Natural killer cell treated with Interleukin-12 subunit alpha and Interleukin-12 subunit beta and Interleukin-15 and Interleukin-18, amount 100 ng/mL, for 72 hours (primary cell): ENCODE measurements around the gene SPTB. TPM values are rescaled to one million over a fixed set of nuclear protein-coding genes. Genes with fewer than 3 reads are reported as not detected.

Experiments
- ATAC-seq, 2 donors: fragments of 150-1000 bp; cut with Tn5 transposase in 1 of 2; sonication (Bioruptor Pico), chemical (Tn5 transposase) in 1 of 2; 2 replicates each; pipeline ENCODE4 v1.10.0; 2021
- DNase-seq: peaks from one replicate; pipeline ENCODE4 v3.0.0; 2022; ENCODE audit warnings: low spot score
- H3K27ac Mint-ChIP-seq, 2 donors: 1 replicate in 1 of 2; 2 replicates in 1 of 2; pipeline ENCODE4 v1.8.0; 2022; ENCODE audit warnings: mixed read lengths in 2 of 2, mild to moderate bottlenecking in 1 of 2, moderate library complexity in 1 of 2
- H3K27me3 Mint-ChIP-seq, 2 donors: 1 replicate in 1 of 2; 2 replicates in 1 of 2; pipeline ENCODE4 v1.8.0; 2022; ENCODE audit warnings: mixed read lengths in 2 of 2
- H3K36me3 Mint-ChIP-seq: one replicate; pipeline ENCODE4 v1.8.0; 2022; ENCODE audit warnings: mixed read lengths
- H3K4me1 Mint-ChIP-seq, 2 donors: 1 replicate in 1 of 2; 2 replicates in 1 of 2; pipeline ENCODE4 v1.8.0; 2022; ENCODE audit warnings: low read depth in 2 of 2, mixed read lengths in 2 of 2, mild to moderate bottlenecking in 1 of 2
- H3K4me3 Mint-ChIP-seq: one replicate; pipeline ENCODE4 v1.8.0; 2022; ENCODE audit warnings: mixed read lengths
- H3K9me3 Mint-ChIP-seq: 2 replicates; pipeline ENCODE4 v1.8.0; 2022; ENCODE audit warnings: mixed read lengths
- total RNA-seq, 2 donors: library from RNA; stranded (reverse); gene quantifications; one replicate each; pipeline ENCODE4 v1.2.3, GENCODE V29; 2022

The SPTB gene
- total RNA-seq, 2 donors from 2014 or later = 0.07 to 0.14 TPM

GRCh38 chr14:64764641-64765520 lies 114.8 kb downstream of the SPTB start:
- peak; percentile 80 for DNase-seq
- Mint-ChIP-seq H3K27ac (no peak overlapping the region), H3K36me3 (no peaks in the 10 kb centered on the region), H3K27me3 (peaks cover 0 to 10% of the 10 kb centered on the region in 2 donors), H3K4me1 (peaks cover 33 to 41% of the 10 kb centered on the region in 2 donors), H3K4me3 (peak overlapping the region; percentile 50), H3K9me3 (no peaks in the 10 kb centered on the region)
- peak; percentile 69 to 81 for ATAC-seq

DNA sequence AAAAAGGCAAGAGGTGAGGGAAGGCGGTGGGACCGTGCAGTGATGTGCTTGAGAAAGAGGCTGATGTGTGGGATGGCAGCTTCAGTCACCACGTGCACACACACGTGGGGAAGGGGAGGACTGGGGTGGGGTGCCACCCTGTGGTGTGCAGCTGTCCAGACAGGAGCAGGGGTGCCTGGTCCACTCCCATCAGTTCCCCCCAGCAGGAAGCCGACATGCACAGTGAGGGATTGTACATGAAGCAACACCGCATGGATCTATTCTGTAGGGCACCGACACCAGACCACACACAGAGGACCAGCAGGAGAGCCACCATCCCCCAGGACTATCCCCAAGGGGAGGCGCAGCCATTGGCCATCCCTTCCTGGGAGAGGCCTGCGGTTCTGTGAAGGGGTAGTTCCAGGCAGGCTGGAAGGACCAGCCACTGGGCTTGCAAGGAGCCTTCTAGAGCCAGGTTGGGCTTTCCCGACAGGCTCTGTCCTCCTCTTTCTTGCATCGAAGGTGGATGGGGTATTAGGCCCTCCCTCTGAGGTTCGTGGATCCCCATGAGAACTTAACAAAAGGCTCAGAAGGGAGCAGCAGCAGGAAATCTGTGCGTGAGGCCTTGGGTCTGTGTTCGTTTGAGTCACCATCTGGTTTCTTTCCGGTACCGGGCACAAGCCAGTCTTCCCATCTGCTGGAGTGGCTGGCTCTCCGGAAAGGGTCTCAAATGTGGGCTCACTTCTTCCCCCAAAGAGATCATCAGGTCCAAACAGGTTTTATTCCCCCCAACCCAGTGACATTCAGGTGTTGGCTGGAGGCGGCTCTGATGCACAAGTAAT lies 115.7 kb downstream of the SPTB start:
- no peaks in the 10 kb centered on the region for H3K9me3 Mint-ChIP-seq
- peaks cover 41 to 48% of the 10 kb centered on the region in 2 donors for H3K4me1 Mint-ChIP-seq
- no peak for DNase-seq
- H3K27ac Mint-ChIP-seq = no peak overlapping the region
- peak overlapping the region; percentile 50 for H3K4me3 Mint-ChIP-seq
- H3K27me3 Mint-ChIP-seq = peaks cover 0 to 10% of the 10 kb centered on the region in 2 donors
- no peaks in the 10 kb centered on the region for H3K36me3 Mint-ChIP-seq
- ATAC-seq = no peak

GRCh38 chr14:64763085-64763782 lies 116.5 kb downstream of the SPTB start:
- Mint-ChIP-seq H3K36me3 (no peaks in the 10 kb centered on the region), H3K27ac (no peak overlapping the region), H3K27me3 (peaks cover 0 to 10% of the 10 kb centered on the region in 2 donors), H3K9me3 (no peaks in the 10 kb centered on the region), H3K4me1 (peaks cover 48 to 55% of the 10 kb centered on the region in 2 donors), H3K4me3 (no peak overlapping the region)
- no peak for ATAC-seq
- no peak for DNase-seq

GRCh38 chr14:64762044-64763034 lies 117.4 kb downstream of the SPTB start:
- Mint-ChIP-seq H3K4me1 (peaks cover 53 to 60% of the 10 kb centered on the region in 2 donors), H3K4me3 (no peak overlapping the region), H3K27me3 (peaks cover 0 to 10% of the 10 kb centered on the region in 2 donors), H3K27ac (no peak overlapping the region), H3K9me3 (no peaks in the 10 kb centered on the region), H3K36me3 (no peaks in the 10 kb centered on the region)
- no peak for ATAC-seq
- DNase-seq = no peak

- Mint-ChIP-seq H3K9me3 (no peaks in the 10 kb centered on the region), H3K36me3 (no peaks in the 10 kb centered on the region), H3K4me1 (peaks cover 61 to 68% of the 10 kb centered on the region in 2 donors), H3K27me3 (peaks cover 0 to 10% of the 10 kb centered on the region in 2 donors), H3K27ac (peak overlapping the region in 1 of 2 donors; percentile 57), H3K4me3 (peak overlapping the region; percentile 11)
- ATAC-seq = no peak
- no peak for DNase-seq
These were observed 118.2 kb downstream of the SPTB start for GRCh38 chr14:64761441-64762043.

GRCh38 chr14:64760916-64761315 lies 118.8 kb downstream of the SPTB start:
- Mint-ChIP-seq H3K4me1 (peaks cover 66 to 70% of the 10 kb centered on the region in 2 donors), H3K4me3 (peak overlapping the region; percentile 11), H3K36me3 (no peaks in the 10 kb centered on the region), H3K9me3 (no peaks in the 10 kb centered on the region), H3K27me3 (peaks cover 0 to 10% of the 10 kb centered on the region in 2 donors), H3K27ac (peak overlapping the region in 1 of 2 donors; percentile 19)
- ATAC-seq (no peak), DNase-seq (no peak)

GRCh38 chr14:64760146-64760755 lies 119.5 kb downstream of the SPTB start:
- no peak overlapping the region for H3K4me3 Mint-ChIP-seq
- H3K4me1 Mint-ChIP-seq = peaks cover 66 to 75% of the 10 kb centered on the region in 2 donors
- no peaks in the 10 kb centered on the region for H3K9me3 Mint-ChIP-seq
- H3K27me3 Mint-ChIP-seq = peaks cover 0 to 10% of the 10 kb centered on the region in 2 donors
- H3K27ac Mint-ChIP-seq = peak overlapping the region in 1 of 2 donors; percentile 19
- DNase-seq (no peak), ATAC-seq (no peak)
- H3K36me3 Mint-ChIP-seq = no peaks in the 10 kb centered on the region

GRCh38 chr14:64759555-64759938 lies 120.2 kb downstream of the SPTB start:
- DNase-seq = no peak
- Mint-ChIP-seq H3K9me3 (no peaks in the 10 kb centered on the region), H3K4me3 (no peak overlapping the region), H3K4me1 (peaks cover 73 to 77% of the 10 kb centered on the region in 2 donors), H3K36me3 (no peaks in the 10 kb centered on the region), H3K27ac (no peak overlapping the region), H3K27me3 (peaks cover 0 to 10% of the 10 kb centered on the region in 2 donors)
- ATAC-seq = no peak

DNA sequence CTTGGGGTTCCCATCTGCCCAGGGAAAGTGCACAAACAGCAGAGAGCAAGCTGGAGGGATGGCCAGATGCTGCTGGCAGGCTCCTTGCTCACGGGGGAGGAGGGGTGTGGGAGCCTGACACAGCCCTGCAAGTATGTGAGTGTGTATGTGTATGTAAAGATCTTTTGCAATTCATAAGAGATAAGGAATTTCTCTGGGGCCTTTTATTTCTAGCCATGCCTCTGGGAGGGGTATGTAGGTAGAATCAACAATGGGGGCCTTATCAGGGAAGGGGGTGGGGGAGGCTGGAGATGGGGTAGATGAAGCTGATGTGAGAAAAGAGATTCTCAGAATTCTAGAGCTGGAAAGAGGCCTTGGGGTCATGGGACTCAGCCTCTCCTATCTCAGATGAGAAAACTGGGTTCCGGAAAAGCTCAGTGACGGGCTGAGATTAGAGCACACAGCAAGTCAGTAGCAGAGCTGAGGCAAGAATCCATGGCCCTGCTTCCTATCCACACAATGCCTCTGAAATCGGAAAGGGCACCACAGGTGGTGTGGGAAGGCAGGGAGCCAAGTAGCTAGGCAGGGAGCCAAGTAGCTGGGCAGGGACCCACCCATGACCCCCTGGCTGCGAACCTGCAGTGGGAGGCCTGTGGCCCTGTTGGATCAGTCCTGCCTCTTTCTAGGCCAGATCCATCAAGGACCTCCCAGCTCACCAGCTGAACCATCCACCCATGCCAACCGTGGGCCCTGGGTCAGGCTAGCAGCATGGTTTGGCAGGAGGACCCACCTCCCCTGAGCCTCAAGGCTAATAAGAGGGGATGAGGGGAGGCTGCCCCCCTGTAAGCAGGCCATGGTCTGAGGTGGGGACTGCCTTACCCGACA lies 120.8 kb downstream of the SPTB start:
- no peak for ATAC-seq
- Mint-ChIP-seq H3K4me1 (peaks cover 73 to 74% of the 10 kb centered on the region in 2 donors), H3K27me3 (peaks cover 0 to 10% of the 10 kb centered on the region in 2 donors), H3K27ac (peak overlapping the region in 1 of 2 donors; percentile 39), H3K4me3 (peak overlapping the region; percentile 27), H3K36me3 (no peaks in the 10 kb centered on the region), H3K9me3 (no peaks in the 10 kb centered on the region)
- no peak for DNase-seq

DNA sequence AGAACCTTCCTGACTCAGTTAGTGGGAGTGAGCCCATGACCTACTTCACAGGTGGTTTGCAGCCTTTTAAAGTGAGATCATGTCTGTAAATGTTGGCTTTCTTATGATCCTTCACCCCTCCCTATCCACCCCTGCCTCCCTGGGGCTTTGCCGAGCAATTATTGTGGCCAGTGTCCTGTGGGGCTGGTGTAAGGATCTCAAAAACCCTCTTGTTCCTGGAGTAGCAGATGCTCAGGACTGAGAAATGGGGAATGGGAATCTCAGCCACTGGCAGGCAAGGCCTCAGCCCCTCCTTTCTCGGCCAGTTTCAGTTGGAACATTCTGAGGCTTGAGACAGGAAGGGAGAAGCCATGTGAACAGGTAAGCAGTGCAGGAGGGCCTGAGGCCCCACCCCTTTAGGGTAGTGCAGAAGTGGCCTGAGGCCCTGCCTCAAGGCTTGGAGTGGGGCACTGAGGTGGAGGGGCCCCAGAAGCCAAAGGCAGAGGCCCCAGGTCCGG lies 121.6 kb downstream of the SPTB start:
- ATAC-seq (no peak), DNase-seq (no peak)
- Mint-ChIP-seq H3K4me3 (peak overlapping the region; percentile 27), H3K9me3 (no peaks in the 10 kb centered on the region), H3K36me3 (no peaks in the 10 kb centered on the region), H3K27me3 (peaks cover 0 to 10% of the 10 kb centered on the region in 2 donors), H3K27ac (peak overlapping the region in 1 of 2 donors; percentile 39), H3K4me1 (peaks cover 67 to 68% of the 10 kb centered on the region in 2 donors)

GRCh38 chr14:64757601-64758000 lies 122.1 kb downstream of the SPTB start:
- Mint-ChIP-seq H3K9me3 (no peaks in the 10 kb centered on the region), H3K4me3 (no peak overlapping the region), H3K36me3 (no peaks in the 10 kb centered on the region), H3K4me1 (peaks cover 67 to 68% of the 10 kb centered on the region in 2 donors), H3K27ac (peak overlapping the region; percentile 23 to 36), H3K27me3 (peaks cover 0 to 10% of the 10 kb centered on the region in 2 donors)
- ATAC-seq (no peak), DNase-seq (no peak)
